Keratinocyte (primary cell): Measurements from ENCODE around the gene VANGL1. TPM values are rescaled to one million over a fixed set of nuclear protein-coding genes. Genes with fewer than 3 reads are reported as not detected.

Experiments used
- DNase-seq: peaks from one replicate; pipeline ENCODE4 v3.0.0-alpha.2; 2011; ENCODE audit warnings: low read depth, missing footprints, low spot score
- FAIRE-seq: peaks from 2 replicates; lab custom pipeline; 2011; peaks lifted over from hg19 to GRCh38; lab: Jason Lieb, UNC
- H2AFZ ChIP-seq: 2 replicates; pipeline ENCODE4 v1.6.0; 2012; ENCODE audit warnings: low read length, control low read depth, inconsistent platforms; ENCODE audit not compliant: control insufficient read depth
- H3K27ac ChIP-seq: 2 replicates; pipeline ENCODE4 v1.5.1; 2011; ENCODE audit warnings: low read length; ENCODE audit not compliant: control insufficient read depth, insufficient read depth
- H3K27me3 ChIP-seq: 3 replicates; pipeline ENCODE4 v1.6.0; 2011; ENCODE audit warnings: low read length; ENCODE audit not compliant: control insufficient read depth, insufficient read depth; ENCODE audit errors: extremely low read depth
- H3K36me3 ChIP-seq, 2 experiments: 2 replicates in 1 of 2; 3 replicates in 1 of 2; pipeline ENCODE4 v1.5.1; 2011; ENCODE audit warnings: low read length in 2 of 2, mild to moderate bottlenecking in 1 of 2; ENCODE audit not compliant: control insufficient read depth in 2 of 2, insufficient read depth in 2 of 2; ENCODE audit errors: extremely low read depth in 1 of 2
- H3K4me1 ChIP-seq: 3 replicates; pipeline ENCODE4 v1.5.1; 2011; ENCODE audit warnings: low read length; ENCODE audit not compliant: control insufficient read depth, insufficient read depth; ENCODE audit errors: extremely low read depth
- H3K4me2 ChIP-seq: 3 replicates; pipeline ENCODE4 v1.6.0; 2011; ENCODE audit warnings: low read depth, low read length; ENCODE audit not compliant: control insufficient read depth, insufficient read depth; ENCODE audit errors: extremely low read depth
- H3K4me3 ChIP-seq, 3 experiments: fragments of 200-600 bp in 1 of 3; sonication (generic) in 1 of 3; 2 replicates in 2 of 3; 3 replicates in 1 of 3; pipeline ENCODE4 v1.5.1; 2011 to 2016; ENCODE audit warnings: low read length in 3 of 3, mild to moderate bottlenecking in 3 of 3, control low read depth in 2 of 3, inconsistent platforms in 1 of 3, low read depth in 1 of 3, mixed read lengths in 1 of 3, mixed run types in 1 of 3, moderate library complexity in 1 of 3; ENCODE audit not compliant: control insufficient read depth in 2 of 3, insufficient read depth in 2 of 3; ENCODE audit errors: extremely low read depth in 1 of 3
- H3K79me2 ChIP-seq: 2 replicates; pipeline ENCODE4 v1.6.0; 2012; ENCODE audit warnings: low read length; ENCODE audit not compliant: control insufficient read depth, insufficient read depth
- H3K9ac ChIP-seq: 3 replicates; pipeline ENCODE4 v1.6.0; 2011; ENCODE audit warnings: low read length; ENCODE audit not compliant: control insufficient read depth, insufficient read depth; ENCODE audit errors: extremely low read depth
- H3K9me1 ChIP-seq: 3 replicates; pipeline ENCODE4 v1.6.0; 2011; ENCODE audit warnings: low read length; ENCODE audit not compliant: control insufficient read depth, insufficient read depth; ENCODE audit errors: extremely low read depth
- H3K9me3 ChIP-seq: 2 replicates; pipeline ENCODE4 v1.5.1; 2012; ENCODE audit warnings: low read depth, low read length; ENCODE audit not compliant: control insufficient read depth
- H4K20me1 ChIP-seq: 3 replicates; pipeline ENCODE4 v1.6.0; 2011; ENCODE audit warnings: low read length; ENCODE audit not compliant: control insufficient read depth, insufficient read depth; ENCODE audit errors: extremely low read depth
- EZH2 ChIP-seq: IDR thresholded peaks from one replicate; pipeline ENCODE4 v1.6.1; 2012; ENCODE audit warnings: inconsistent platforms, mild to moderate bottlenecking, low read length, moderate library complexity
- dilution Hi-C: fragments of 300-500 bp; cut with MboI; formaldehyde crosslinking; loops from one replicate; pipeline ENCODE4 v1.7.0; 2020; ENCODE audit warnings: low sequenced_read_pairs; ENCODE audit not compliant: extremely low pct_ligation_motif_present
- polyA plus RNA-seq, 5 experiments: library from polyadenylated mRNA; depleted of rRNA in 3 of 5; stranded (reverse) in 3 of 5; stranded (forward) in 1 of 5; unstranded in 1 of 5; fragments of >200 nt; gene quantifications; 1 replicate in 1 of 5; 2 replicates in 3 of 5; 3 replicates in 1 of 5; pipeline versions ENCODE4 v1.2.1 to v1.2.3, GENCODE V29; 2011 to 2012; ENCODE audit warnings: missing spikeins in 2 of 5, low read depth in 1 of 5, low replicate concordance in 1 of 5
- TF ChIP-seq, protein P1 (sequence below), 3 experiments: IDR thresholded peaks in 1 of 3; conservative IDR thresholded peaks in 1 of 3; optimal IDR thresholded peaks in 1 of 3; 2 replicates in 2 of 3; 3 replicates in 1 of 3; pipeline versions ENCODE3 to v1.5.1; 2011; ENCODE audit warnings: low read length in 3 of 3, mild to moderate bottlenecking in 3 of 3, moderate library complexity in 2 of 3, control low read depth in 1 of 3, inconsistent platforms in 1 of 3; ENCODE audit not compliant: insufficient read depth in 2 of 3; ENCODE audit errors: extremely low read depth in 1 of 3

Gene VANGL1
- polyA plus RNA-seq, 1 donor (not counting 4 experiments of a cell fraction or from before 2014, with no cell fraction given) = 22.4 TPM

DNA sequence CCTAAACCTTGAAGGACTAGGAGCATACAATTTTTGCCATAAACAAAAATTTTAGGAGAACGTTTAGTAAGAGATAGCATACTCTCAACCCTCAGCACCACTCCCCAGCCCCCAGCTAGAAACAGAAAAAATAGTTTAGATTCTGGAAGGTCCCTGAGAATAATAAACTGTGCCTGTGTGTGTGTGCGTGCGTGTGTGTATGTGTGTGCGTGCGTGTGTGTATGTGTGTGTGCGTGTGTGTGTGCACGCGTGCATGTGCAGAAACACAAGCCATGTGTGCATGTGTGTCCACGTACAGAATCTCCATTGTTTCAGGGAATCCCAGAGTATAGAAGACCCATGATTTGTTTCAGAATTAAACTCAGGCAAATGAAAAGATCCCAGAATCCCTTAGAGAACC, 64.2 kb downstream of the VANGL1 start:
- Histone ChIP-seq H3K4me2 (peak overlapping the region; percentile 52), H3K9me3 (no peaks in the 10 kb centered on the region), H3K36me3 (no peaks in the 10 kb centered on the region), H3K9ac (no peak overlapping the region), H3K4me3 (no peak overlapping the region), H3K4me1 (peaks cover 18% of the 10 kb centered on the region), H3K9me1 (no peaks in the 10 kb centered on the region), H2AFZ (no peak overlapping the region), H3K79me2 (no peaks in the 10 kb centered on the region), H3K27me3 (no peaks in the 10 kb centered on the region), H3K27ac (peak overlapping the region; percentile 65), H4K20me1 (no peaks in the 10 kb centered on the region)
- DNase-seq (no peak), FAIRE-seq (no peak)
- dilution Hi-C loops = no loop called here
- TF ChIP-seq, protein P1, sequence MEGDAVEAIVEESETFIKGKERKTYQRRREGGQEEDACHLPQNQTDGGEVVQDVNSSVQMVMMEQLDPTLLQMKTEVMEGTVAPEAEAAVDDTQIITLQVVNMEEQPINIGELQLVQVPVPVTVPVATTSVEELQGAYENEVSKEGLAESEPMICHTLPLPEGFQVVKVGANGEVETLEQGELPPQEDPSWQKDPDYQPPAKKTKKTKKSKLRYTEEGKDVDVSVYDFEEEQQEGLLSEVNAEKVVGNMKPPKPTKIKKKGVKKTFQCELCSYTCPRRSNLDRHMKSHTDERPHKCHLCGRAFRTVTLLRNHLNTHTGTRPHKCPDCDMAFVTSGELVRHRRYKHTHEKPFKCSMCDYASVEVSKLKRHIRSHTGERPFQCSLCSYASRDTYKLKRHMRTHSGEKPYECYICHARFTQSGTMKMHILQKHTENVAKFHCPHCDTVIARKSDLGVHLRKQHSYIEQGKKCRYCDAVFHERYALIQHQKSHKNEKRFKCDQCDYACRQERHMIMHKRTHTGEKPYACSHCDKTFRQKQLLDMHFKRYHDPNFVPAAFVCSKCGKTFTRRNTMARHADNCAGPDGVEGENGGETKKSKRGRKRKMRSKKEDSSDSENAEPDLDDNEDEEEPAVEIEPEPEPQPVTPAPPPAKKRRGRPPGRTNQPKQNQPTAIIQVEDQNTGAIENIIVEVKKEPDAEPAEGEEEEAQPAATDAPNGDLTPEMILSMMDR (optimal IDR thresholded peaks at IDR 0.05 in 1 of 3, IDR thresholded peaks at IDR 0.05 in 1 of 3, conservative IDR thresholded peaks at IDR 0.05 in 1 of 3; ENCODE audit: extremely low read depth in 1 of 3, insufficient read depth in 2 of 3, low read length in 3 of 3) = no peak
- no peak for TF ChIP-seq EZH2

DNA sequence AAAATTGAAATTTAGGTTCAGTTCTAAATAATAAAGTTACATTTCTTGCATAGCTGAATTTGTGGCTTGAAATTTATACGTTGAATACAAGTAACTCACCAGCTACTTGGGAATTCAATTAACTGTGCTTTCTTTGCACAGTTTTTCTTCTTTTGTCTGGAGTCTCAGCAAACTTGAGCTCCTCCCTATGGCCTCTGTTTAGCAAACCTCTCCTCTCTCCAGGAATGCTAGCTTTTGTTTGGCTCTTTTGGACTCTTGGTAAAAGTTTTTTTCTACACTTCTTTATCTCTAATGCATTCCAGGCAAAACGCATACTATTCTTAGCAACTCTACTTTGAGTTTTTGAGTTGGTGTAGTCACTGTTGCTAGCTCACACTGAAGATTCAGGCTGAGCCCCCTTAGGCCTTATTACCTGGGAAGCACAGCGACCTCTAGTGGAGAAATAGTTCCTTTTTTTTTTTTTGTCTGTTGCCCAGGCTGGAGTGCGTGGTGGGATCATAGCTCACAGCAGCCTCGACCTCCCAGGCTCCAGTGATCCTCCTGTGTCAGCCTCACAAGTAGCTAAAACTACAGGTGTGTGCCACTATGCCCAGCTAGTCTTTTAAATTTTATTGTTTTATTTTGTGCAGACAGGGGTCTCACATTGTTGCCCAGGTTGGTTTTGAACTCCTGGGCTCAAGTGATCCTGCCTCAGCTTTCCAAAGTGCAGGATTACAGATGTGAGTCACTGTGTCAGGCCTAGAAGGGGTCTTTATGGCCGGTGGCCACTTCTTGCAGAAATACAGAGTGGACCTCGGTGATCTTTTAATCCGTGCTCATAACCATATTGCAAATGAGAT, 65.0 kb downstream of the VANGL1 start:
- FAIRE-seq = peak; percentile 56
- dilution Hi-C loops = no loop called here
- no peak overlapping the region for H2AFZ ChIP-seq

More for the DNA sequence above, 65.0 kb downstream of the VANGL1 start:
- no peak for DNase-seq
- Histone ChIP-seq H3K9me1 (no peaks in the 10 kb centered on the region), H3K9me3 (no peaks in the 10 kb centered on the region), H3K27ac (peak overlapping the region; percentile 65), H3K4me2 (no peak overlapping the region), H3K4me1 (peaks cover 18% of the 10 kb centered on the region), H3K27me3 (no peaks in the 10 kb centered on the region), H3K79me2 (no peaks in the 10 kb centered on the region), H4K20me1 (no peaks in the 10 kb centered on the region), H3K9ac (no peak overlapping the region), H3K4me3 (no peak overlapping the region), H3K36me3 (no peaks in the 10 kb centered on the region)
- TF ChIP-seq, protein P1 (optimal IDR thresholded peaks at IDR 0.05 in 1 of 3, IDR thresholded peaks at IDR 0.05 in 1 of 3, conservative IDR thresholded peaks at IDR 0.05 in 1 of 3; ENCODE audit: extremely low read depth in 1 of 3, insufficient read depth in 2 of 3, low read length in 3 of 3) = peak; percentile 50 to 73 (median 66)
- TF ChIP-seq EZH2 = no peak
